ENCODE results near the gene SLC37A2. TPM values are rescaled to one million over a fixed set of nuclear protein-coding genes. Genes with fewer than 3 reads are reported as not detected.

Gene SLC37A2
- total RNA-seq, 1 experiment from 2014 or later: 13.8 TPM

DNA sequence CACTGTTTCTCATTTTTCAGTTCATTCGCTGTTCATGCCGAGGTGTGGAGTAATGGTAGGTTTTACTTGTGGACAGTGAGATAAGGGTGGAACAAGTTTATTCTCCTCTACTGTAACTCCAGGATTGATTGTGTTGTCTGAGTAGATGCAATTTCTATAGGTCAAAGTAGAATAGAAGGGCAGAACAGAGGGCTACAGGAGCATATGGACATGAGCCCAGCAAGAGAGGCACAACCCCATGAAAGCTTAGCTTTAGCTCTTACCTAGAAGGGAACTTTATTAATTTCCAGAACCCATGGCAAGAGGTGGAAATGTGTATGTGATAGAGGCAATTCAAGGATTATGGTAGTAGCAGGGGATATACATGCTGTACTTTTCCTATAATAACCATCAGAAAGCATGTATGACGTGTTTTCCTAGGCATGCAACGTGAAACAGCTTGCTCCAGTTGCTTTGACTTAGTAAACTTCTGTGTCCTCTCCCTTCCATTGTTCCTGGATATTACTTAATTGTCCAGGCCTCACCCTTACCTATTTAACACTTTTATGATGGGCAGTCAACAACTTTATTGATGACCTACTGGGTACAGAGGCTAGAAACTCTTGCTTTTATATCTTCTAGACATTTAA is 13.8 kb upstream of the SLC37A2 start:
- Mint-ChIP-seq H3K27me3 (ENCODE audit: insufficient read depth, unreplicated experiment) (no peaks in the 10 kb centered on the region), H3K27ac (ENCODE audit: unreplicated experiment) (no peak overlapping the region), H3K9me3 (ENCODE audit: unreplicated experiment) (no peaks in the 10 kb centered on the region), H3K4me1 (ENCODE audit: low read depth, unreplicated experiment) (no peaks in the 10 kb centered on the region), H3K36me3 (ENCODE audit: insufficient read depth, unreplicated experiment) (no peaks in the 10 kb centered on the region), H3K4me3 (ENCODE audit: unreplicated experiment) (no peak overlapping the region)
- DNase-seq: no peak
- Histone ChIP-seq H3K4me1 (no peaks in the 10 kb centered on the region), H3K9me3 (peaks cover 12% of the 10 kb centered on the region; the same call in 1 of the 2 replicates), H3K36me3 (ENCODE audit: control insufficient read depth, insufficient read depth, low read length) (no peaks in the 10 kb centered on the region), H3K4me3 (ENCODE audit: low read depth, low read length) (no peak overlapping the region), H3K27me3 (replicated peaks; ENCODE audit: control insufficient read depth, insufficient read depth, low read length) (no peaks in the 10 kb centered on the region)
- TF ChIP-seq, protein P1, sequence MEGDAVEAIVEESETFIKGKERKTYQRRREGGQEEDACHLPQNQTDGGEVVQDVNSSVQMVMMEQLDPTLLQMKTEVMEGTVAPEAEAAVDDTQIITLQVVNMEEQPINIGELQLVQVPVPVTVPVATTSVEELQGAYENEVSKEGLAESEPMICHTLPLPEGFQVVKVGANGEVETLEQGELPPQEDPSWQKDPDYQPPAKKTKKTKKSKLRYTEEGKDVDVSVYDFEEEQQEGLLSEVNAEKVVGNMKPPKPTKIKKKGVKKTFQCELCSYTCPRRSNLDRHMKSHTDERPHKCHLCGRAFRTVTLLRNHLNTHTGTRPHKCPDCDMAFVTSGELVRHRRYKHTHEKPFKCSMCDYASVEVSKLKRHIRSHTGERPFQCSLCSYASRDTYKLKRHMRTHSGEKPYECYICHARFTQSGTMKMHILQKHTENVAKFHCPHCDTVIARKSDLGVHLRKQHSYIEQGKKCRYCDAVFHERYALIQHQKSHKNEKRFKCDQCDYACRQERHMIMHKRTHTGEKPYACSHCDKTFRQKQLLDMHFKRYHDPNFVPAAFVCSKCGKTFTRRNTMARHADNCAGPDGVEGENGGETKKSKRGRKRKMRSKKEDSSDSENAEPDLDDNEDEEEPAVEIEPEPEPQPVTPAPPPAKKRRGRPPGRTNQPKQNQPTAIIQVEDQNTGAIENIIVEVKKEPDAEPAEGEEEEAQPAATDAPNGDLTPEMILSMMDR (IDR thresholded peaks at IDR 0.05; ENCODE audit: insufficient read depth in 1 of 2, low read depth in 1 of 2, low read length in 1 of 2, severe bottlenecking in 1 of 2, unreplicated experiment in 1 of 2): no peak
- intact Hi-C loops (cut with micrococcal nuclease; ENCODE audit: unreplicated experiment): no loop called here
- POLR2A ChIA-PET: no interaction called here
- BruUV-seq (replicated peaks): no TSS peak
- CTCF ChIA-PET: no interaction called here

DNA sequence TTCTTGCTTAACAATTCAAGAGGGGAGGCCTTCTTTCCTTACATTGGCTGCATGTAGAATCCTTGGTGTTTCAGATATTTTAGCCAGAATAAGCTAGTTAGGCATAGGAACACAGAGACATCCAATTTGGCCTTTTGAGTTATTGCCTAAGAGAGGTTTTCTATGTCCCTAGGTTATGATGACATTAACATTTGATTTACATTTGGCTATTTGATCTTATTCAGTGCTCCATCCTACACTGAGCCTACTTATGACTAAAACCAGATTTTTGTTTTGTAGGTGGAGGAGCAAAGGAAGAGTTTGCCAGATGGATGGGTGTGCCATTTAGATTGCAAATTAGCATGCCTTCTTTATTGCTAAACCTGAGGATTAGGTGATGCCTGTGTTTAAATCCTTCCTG is 11.1 kb upstream of the SLC37A2 start:
- Mint-ChIP-seq H3K9me3 (ENCODE audit: unreplicated experiment) (no peaks in the 10 kb centered on the region), H3K27me3 (ENCODE audit: insufficient read depth, unreplicated experiment) (no peaks in the 10 kb centered on the region), H3K4me1 (ENCODE audit: low read depth, unreplicated experiment) (peaks cover 7% of the 10 kb centered on the region), H3K27ac (ENCODE audit: unreplicated experiment) (no peak overlapping the region), H3K36me3 (ENCODE audit: insufficient read depth, unreplicated experiment) (no peaks in the 10 kb centered on the region), H3K4me3 (ENCODE audit: unreplicated experiment) (no peak overlapping the region)
- no peak for DNase-seq
- intact Hi-C loops (cut with micrococcal nuclease; ENCODE audit: unreplicated experiment): no loop called here
- no peaks in the 10 kb centered on the region for H3K36me3 ChIP-seq (ENCODE audit: control insufficient read depth, insufficient read depth, low read length)
- H3K4me3 ChIP-seq (ENCODE audit: low read depth, low read length): no peak overlapping the region
- CTCF ChIA-PET: no interaction called here
- H3K27me3 ChIP-seq (replicated peaks; ENCODE audit: control insufficient read depth, insufficient read depth, low read length): no peaks in the 10 kb centered on the region
- POLR2A ChIA-PET: interaction anchor here (0.6 kb wide), 1 partner anchor 847 kb away, joined by 3 read pairs; no protein-coding TSS in a partner anchor
- TF ChIP-seq, protein P1 (IDR thresholded peaks at IDR 0.05; ENCODE audit: insufficient read depth in 1 of 2, low read depth in 1 of 2, low read length in 1 of 2, severe bottlenecking in 1 of 2, unreplicated experiment in 1 of 2): no peak
- peaks cover 13% of the 10 kb centered on the region for H3K4me1 ChIP-seq
- H3K9me3 ChIP-seq: peaks cover 2% of the 10 kb centered on the region; the same call in 1 of the 2 replicates
- no TSS peak for BruUV-seq (replicated peaks)

DNA sequence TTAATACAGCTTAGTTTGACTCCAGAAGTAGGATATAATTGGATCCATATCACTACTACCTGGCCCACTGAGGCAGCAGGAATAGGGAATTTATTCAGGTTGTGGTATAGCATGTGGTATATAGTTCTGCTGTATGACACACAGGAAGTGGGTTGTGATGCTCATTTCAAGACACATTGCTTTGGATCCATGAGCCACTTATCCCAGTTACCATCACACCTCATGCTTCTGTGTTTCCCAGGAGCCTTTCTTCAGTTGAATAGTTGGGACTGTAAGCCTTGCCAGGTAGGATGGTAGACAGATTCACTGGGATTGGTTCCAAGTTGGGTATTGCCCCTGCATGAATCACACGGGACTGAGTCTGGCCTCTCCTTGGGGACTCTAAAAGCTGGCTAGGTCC is 9.9 kb upstream of the SLC37A2 start:
- Mint-ChIP-seq H3K27ac (ENCODE audit: unreplicated experiment) (no peak overlapping the region), H3K27me3 (ENCODE audit: insufficient read depth, unreplicated experiment) (no peaks in the 10 kb centered on the region), H3K4me1 (ENCODE audit: low read depth, unreplicated experiment) (peaks cover 11% of the 10 kb centered on the region), H3K4me3 (ENCODE audit: unreplicated experiment) (no peak overlapping the region), H3K36me3 (ENCODE audit: insufficient read depth, unreplicated experiment) (no peaks in the 10 kb centered on the region), H3K9me3 (ENCODE audit: unreplicated experiment) (no peaks in the 10 kb centered on the region)
- TF ChIP-seq, protein P1 (IDR thresholded peaks at IDR 0.05; ENCODE audit: insufficient read depth in 1 of 2, low read depth in 1 of 2, low read length in 1 of 2, severe bottlenecking in 1 of 2, unreplicated experiment in 1 of 2): no peak
- DNase-seq: no peak
- H3K4me3 ChIP-seq (ENCODE audit: low read depth, low read length): no peak overlapping the region
- H3K36me3 ChIP-seq (ENCODE audit: control insufficient read depth, insufficient read depth, low read length): no peaks in the 10 kb centered on the region
- intact Hi-C loops (cut with micrococcal nuclease; ENCODE audit: unreplicated experiment): no loop called here
- no peaks in the 10 kb centered on the region for H3K9me3 ChIP-seq
- peaks cover 25% of the 10 kb centered on the region for H3K4me1 ChIP-seq
- H3K27me3 ChIP-seq (replicated peaks; ENCODE audit: control insufficient read depth, insufficient read depth, low read length): no peaks in the 10 kb centered on the region
- ChIA-PET POLR2A (no interaction called here), CTCF (no interaction called here)
- BruUV-seq (replicated peaks): no TSS peak
